HT-29 (cell line): Measurements from ENCODE around the gene TRMT10B. TPM values are rescaled to one million over a fixed set of nuclear protein-coding genes. Genes with fewer than 3 reads are reported as not detected.
"Not testable (repeated sequence)": the region's sequence is repeated elsewhere in the genome, so short reads cannot be mapped to it uniquely, and the experiment has no call there.

Experiments used
- DNase-seq: peaks from one replicate; pipeline ENCODE4 v3.0.0-alpha.2; 2015; ENCODE audit warnings: low spot score
- total RNA-seq: library from RNA; depleted of rRNA; stranded (reverse); fragments of >200 nt; shearing (Covaris generic); gene quantifications from 2 replicates; pipeline ENCODE4 v1.2.3, GENCODE V29; 2014; rRNA removed

The TRMT10B gene
- total RNA-seq, 1 experiment from 2014 or later: 0.76 TPM

DNA sequence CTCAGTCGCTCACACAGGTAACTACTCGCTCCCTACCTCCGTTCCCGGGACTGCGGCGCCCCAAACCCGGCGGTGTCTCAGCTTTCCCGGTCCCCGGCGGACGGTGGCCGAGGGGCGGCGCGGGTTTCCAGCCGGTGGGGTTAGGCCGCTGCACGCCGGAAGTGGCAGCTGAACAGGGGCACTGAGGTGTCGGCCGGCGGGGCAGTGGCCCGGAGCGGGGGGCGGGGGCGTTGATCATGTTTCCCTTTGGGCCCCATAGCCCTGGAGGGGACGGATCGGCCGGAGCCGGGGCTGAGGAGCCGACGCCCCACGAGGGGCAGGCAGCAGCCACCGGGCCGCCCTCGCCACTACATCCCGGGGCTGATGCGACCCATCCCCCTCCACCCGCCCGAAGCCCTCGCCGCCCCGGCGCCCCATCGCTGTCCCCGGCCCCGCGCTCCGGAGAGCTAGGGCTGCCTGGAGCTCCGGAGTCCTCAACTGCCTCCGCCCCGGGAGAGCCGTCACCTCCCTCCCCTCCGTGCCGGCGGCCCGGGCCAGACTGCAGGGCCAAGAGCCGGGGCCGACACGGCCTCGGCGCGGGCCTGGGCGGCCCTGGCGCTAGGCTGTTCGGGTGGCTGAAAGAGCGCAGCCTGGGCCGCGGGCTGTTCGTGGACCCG is 47.2 kb downstream of the TRMT10B start, which contains the start of gene DCAF10:
TSS of gene DCAF10 (plus strand) at position 167 of the 656 bp plus-strand sequence. CDS start at position 237, 70 bp downstream.
- peak; percentile 78 for DNase-seq

DNA sequence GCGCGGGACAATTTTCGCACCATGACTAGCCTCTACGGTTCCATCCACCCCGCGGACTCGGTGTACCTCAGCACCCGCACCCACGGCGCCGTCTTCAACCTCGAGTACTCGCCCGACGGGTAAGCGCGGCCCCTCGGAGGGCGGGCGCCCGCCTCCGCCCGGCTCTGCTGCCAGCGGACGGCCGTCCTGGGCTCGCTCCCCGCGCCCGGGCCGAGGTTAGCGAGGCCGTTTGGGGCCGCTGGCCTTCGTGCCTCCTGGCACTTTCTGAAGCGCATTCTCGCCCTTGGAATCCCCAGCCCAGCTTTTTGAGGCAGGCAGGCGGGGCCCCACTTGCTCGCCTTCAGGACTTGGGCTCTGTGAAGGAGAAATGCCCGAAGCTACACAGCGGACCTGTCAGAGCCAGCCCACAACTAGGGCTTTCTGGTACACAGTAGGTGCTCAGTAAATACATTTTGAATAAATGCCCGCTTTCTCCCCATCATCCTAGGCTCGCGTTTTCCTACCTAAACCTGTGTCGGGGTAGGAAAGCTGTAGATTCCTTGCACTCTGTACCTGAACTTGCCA is 47.8 kb downstream of the TRMT10B start:
- DNase-seq: peak; percentile 33

- no peak for DNase-seq
Observed at GRCh38 chr9:37801959-37802711, 48.5 kb downstream of the TRMT10B start.

- DNase-seq: no peak
Observed at GRCh38 chr9:37806271-37806670, 52.7 kb downstream of the TRMT10B start.

- not testable (repeated sequence) for DNase-seq
Observed at GRCh38 chr9:37809676-37810075, 56.1 kb downstream of the TRMT10B start.

- no peak for DNase-seq
Observed at GRCh38 chr9:37811906-37812476, 58.4 kb downstream of the TRMT10B start.

GRCh38 chr9:37812773-37813379 is 59.3 kb downstream of the TRMT10B start:
- no peak for DNase-seq

GRCh38 chr9:37818849-37819248 is 65.2 kb downstream of the TRMT10B start:
- DNase-seq: no peak

DNA sequence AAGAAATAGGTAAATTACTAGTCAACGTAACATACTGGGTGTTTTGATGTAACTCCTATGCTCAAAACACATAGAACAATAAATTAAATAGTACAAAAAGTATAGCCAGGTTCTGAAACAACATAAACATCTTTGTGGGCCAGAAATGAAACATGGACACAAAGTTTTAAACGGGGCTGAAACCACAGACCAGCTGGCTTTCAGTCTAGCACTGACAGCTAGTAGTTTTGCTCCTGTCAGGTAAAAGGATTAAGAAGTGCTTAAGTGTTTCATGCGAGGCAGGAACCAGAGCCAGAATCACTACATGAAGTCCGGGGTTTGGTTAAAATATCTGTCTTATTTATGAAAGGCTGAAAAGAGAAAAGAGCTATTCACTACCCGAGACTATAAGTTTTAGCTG is 66.5 kb downstream of the TRMT10B start:
- no peak for DNase-seq

DNA sequence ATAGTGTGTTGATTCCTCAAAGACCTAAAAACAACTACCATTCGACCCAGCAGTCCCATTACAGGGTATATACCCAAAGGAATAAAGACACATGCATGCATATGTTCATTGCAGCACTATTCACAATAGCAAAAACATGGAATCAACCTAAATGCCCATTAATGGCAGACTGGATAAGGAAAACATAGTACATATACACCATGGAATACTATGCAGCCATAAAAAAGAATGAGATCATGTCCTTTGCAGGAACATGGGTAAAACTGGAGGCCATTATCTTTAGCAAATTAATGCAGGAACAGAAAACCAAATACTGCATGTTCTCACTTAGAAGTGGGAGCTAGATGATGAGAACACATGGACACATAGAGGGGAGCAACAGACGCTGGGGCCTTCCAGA is 71.6 kb downstream of the TRMT10B start:
- not testable (repeated sequence) for DNase-seq

DNA sequence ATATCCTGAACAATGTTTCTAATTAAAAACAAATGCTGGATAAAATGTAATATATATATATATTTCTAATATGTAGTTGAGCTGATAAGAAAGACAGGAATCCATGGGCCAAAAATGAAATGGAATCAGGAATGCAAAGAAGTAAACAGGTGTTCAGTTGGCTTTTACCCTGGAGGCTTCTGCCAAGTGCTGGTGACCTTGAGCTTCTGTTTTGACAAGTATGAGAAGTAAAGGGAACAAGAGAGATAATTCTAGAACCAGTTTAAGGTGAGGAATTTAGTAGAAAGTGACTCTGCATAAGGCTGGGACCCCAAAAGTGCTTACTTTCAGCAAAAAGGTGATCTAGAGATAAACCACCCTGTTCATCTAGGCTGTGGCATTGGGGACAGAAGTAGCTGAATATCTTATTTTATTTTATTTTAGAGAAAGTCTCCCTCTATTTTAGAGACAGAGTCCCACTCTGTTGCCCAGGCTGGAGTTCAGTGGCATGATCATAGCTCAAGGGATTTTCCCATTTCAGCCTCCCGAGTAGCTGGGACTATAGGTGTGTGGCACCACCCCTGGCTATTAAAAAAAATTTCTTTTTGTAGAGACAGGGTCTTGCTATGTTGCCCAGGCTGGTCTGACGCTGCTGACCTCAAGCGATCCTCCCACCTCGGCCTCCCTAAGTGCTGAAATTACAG is 74.0 kb downstream of the TRMT10B start:
- DNase-seq: no peak

Other genes starting within 250 kb of the TRMT10B start
- 3.4 and 7.4 TPM in 2 replicates for gene FBXO10, start 177.4 kb upstream of the TRMT10B start, total RNA-seq
- 215 and 224 TPM in 2 replicates for gene TOMM5, start 161.2 kb upstream of the TRMT10B start, total RNA-seq
- not detected in 2 replicates for gene FRMPD1, start 102.9 kb upstream of the TRMT10B start, total RNA-seq
- 66.4 and 92.7 TPM in 2 replicates for gene EXOSC3, start 31.3 kb downstream of the TRMT10B start, total RNA-seq
- 5.2 and 6.0 TPM in 2 replicates for gene DCAF10, start 47.0 kb downstream of the TRMT10B start, total RNA-seq
- 8.5 and 9.9 TPM in 2 replicates for gene SLC25A51, start 150.3 kb downstream of the TRMT10B start, total RNA-seq